ENCODE data around the gene SLC24A4. TPM values are rescaled to one million over a fixed set of nuclear protein-coding genes. Genes with fewer than 3 reads are reported as not detected.

Gene SLC24A4
- polyA plus RNA-seq, 1 donor (not counting 4 experiments of a cell fraction or from before 2014, with no cell fraction given), result 0.10 TPM

DNA sequence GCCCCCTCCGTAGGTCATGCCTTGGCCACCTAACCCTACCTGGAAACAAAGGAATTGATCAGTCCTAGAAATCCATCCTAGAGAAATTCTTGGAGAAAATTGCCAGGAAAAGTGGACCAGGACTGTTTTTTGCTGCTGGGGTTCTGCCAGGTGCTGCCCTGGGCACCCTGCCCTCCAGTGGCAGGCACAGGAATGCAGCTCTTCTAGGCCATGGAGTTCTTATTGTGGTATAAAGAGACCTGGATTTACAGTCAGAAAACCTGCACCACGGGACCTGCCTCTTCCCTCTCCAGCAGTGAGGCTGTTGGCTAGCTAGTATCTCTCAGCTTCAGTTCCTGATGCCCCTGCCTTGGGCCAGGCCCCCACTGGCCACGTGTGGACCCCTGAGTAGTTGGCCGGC is 59.7 kb downstream of the SLC24A4 start:
- Histone ChIP-seq H3K9me1 (ENCODE audit: control insufficient read depth, extremely low read depth, insufficient read depth, low read length) (no peaks in the 10 kb centered on the region), H3K27ac (ENCODE audit: control insufficient read depth, insufficient read depth, low read length) (no peak overlapping the region), H3K9ac (ENCODE audit: control insufficient read depth, extremely low read depth, insufficient read depth, low read length) (no peak overlapping the region), H3K27me3 (ENCODE audit: control insufficient read depth, extremely low read depth, insufficient read depth, low read length) (no peaks in the 10 kb centered on the region), H3K4me1 (ENCODE audit: control insufficient read depth, extremely low read depth, insufficient read depth, low read length) (no peaks in the 10 kb centered on the region), H3K36me3 (ENCODE audit: control insufficient read depth in 2 of 2, extremely low read depth in 1 of 2, insufficient read depth in 2 of 2, low read length in 2 of 2) (no peaks in the 10 kb centered on the region), H3K79me2 (ENCODE audit: control insufficient read depth, insufficient read depth, low read length) (no peaks in the 10 kb centered on the region), H3K4me3 (ENCODE audit: control insufficient read depth in 2 of 3, extremely low read depth in 1 of 3, insufficient read depth in 2 of 3, low read depth in 1 of 3, low read length in 3 of 3) (no peak overlapping the region), H2AFZ (ENCODE audit: control insufficient read depth, low read length) (no peak overlapping the region), H4K20me1 (ENCODE audit: control insufficient read depth, extremely low read depth, insufficient read depth, low read length) (no peaks in the 10 kb centered on the region), H3K9me3 (ENCODE audit: control insufficient read depth, low read depth, low read length) (no peaks in the 10 kb centered on the region), H3K4me2 (ENCODE audit: control insufficient read depth, extremely low read depth, insufficient read depth, low read depth, low read length) (no peak overlapping the region)
- DNase-seq (ENCODE audit: low read depth, low spot score), result no peak
- TF ChIP-seq EZH2 (IDR thresholded peaks at IDR 0.05; ENCODE audit: low read length), result no peak
- TF ChIP-seq, protein P1, sequence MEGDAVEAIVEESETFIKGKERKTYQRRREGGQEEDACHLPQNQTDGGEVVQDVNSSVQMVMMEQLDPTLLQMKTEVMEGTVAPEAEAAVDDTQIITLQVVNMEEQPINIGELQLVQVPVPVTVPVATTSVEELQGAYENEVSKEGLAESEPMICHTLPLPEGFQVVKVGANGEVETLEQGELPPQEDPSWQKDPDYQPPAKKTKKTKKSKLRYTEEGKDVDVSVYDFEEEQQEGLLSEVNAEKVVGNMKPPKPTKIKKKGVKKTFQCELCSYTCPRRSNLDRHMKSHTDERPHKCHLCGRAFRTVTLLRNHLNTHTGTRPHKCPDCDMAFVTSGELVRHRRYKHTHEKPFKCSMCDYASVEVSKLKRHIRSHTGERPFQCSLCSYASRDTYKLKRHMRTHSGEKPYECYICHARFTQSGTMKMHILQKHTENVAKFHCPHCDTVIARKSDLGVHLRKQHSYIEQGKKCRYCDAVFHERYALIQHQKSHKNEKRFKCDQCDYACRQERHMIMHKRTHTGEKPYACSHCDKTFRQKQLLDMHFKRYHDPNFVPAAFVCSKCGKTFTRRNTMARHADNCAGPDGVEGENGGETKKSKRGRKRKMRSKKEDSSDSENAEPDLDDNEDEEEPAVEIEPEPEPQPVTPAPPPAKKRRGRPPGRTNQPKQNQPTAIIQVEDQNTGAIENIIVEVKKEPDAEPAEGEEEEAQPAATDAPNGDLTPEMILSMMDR (optimal IDR thresholded peaks at IDR 0.05 in 1 of 3, IDR thresholded peaks at IDR 0.05 in 1 of 3, conservative IDR thresholded peaks at IDR 0.05 in 1 of 3; ENCODE audit: extremely low read depth in 1 of 3, insufficient read depth in 2 of 3, low read length in 3 of 3), result peak; percentile 44 to 82 (median 56)
- dilution Hi-C loops (cut with MboI; ENCODE audit: extremely low pct_ligation_motif_present, low sequenced_read_pairs), result no loop called here
- no peak for FAIRE-seq

DNA sequence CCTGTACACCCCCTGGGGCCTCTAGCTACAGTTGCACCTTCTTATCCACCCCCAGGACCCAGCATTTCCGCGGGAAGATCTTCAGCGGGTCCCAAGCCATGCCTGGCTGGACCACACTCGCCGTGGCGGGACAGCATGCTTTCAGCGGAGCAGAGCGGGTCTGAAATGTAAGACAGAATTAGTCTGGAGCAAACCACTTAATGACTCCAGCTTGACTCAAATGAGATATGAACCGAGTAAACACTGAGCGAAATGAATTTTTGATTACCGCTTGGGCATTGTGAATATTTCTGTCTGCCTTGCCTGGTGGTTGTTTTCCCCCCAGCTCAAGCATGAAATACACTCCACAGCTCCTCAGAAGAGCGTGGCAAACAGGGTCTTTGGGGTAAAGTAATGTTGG is 60.8 kb downstream of the SLC24A4 start:
- dilution Hi-C loops (cut with MboI; ENCODE audit: extremely low pct_ligation_motif_present, low sequenced_read_pairs), result no loop called here
- Histone ChIP-seq H3K4me2 (ENCODE audit: control insufficient read depth, extremely low read depth, insufficient read depth, low read depth, low read length) (no peak overlapping the region), H3K27ac (ENCODE audit: control insufficient read depth, insufficient read depth, low read length) (no peak overlapping the region), H4K20me1 (ENCODE audit: control insufficient read depth, extremely low read depth, insufficient read depth, low read length) (no peaks in the 10 kb centered on the region), H3K9ac (ENCODE audit: control insufficient read depth, extremely low read depth, insufficient read depth, low read length) (no peak overlapping the region), H2AFZ (ENCODE audit: control insufficient read depth, low read length) (no peak overlapping the region), H3K4me1 (ENCODE audit: control insufficient read depth, extremely low read depth, insufficient read depth, low read length) (no peaks in the 10 kb centered on the region), H3K9me3 (ENCODE audit: control insufficient read depth, low read depth, low read length) (no peaks in the 10 kb centered on the region), H3K9me1 (ENCODE audit: control insufficient read depth, extremely low read depth, insufficient read depth, low read length) (no peaks in the 10 kb centered on the region), H3K27me3 (ENCODE audit: control insufficient read depth, extremely low read depth, insufficient read depth, low read length) (no peaks in the 10 kb centered on the region), H3K36me3 (ENCODE audit: control insufficient read depth in 2 of 2, extremely low read depth in 1 of 2, insufficient read depth in 2 of 2, low read length in 2 of 2) (no peaks in the 10 kb centered on the region), H3K4me3 (ENCODE audit: control insufficient read depth in 2 of 3, extremely low read depth in 1 of 3, insufficient read depth in 2 of 3, low read depth in 1 of 3, low read length in 3 of 3) (no peak overlapping the region), H3K79me2 (ENCODE audit: control insufficient read depth, insufficient read depth, low read length) (no peaks in the 10 kb centered on the region)
- no peak for TF ChIP-seq EZH2 (IDR thresholded peaks at IDR 0.05; ENCODE audit: low read length)
- TF ChIP-seq, protein P1 (optimal IDR thresholded peaks at IDR 0.05 in 1 of 3, IDR thresholded peaks at IDR 0.05 in 1 of 3, conservative IDR thresholded peaks at IDR 0.05 in 1 of 3; ENCODE audit: extremely low read depth in 1 of 3, insufficient read depth in 2 of 3, low read length in 3 of 3), result no peak
- no peak for DNase-seq (ENCODE audit: low read depth, low spot score)
- no peak for FAIRE-seq
